Measurements from ENCODE around the gene XPC.

Gene XPC

GRCh38 chr3:14132689-14133088 is 45.7 kb downstream of the XPC start:
- Histone ChIP-seq H3K27ac (no peak overlapping the region), H3K4me3 (no peak overlapping the region)
- TF ChIP-seq CTCF (IDR thresholded peaks at IDR 0.05): no peak
- no peak for DNase-seq (ENCODE audit: low spot score)

- no peak overlapping the region for H3K27ac ChIP-seq
- no peak for TF ChIP-seq CTCF (IDR thresholded peaks at IDR 0.05)
- H3K4me3 ChIP-seq: no peak overlapping the region
- no peak for DNase-seq (ENCODE audit: low spot score)
These were observed 46.3 kb downstream of the XPC start for GRCh38 chr3:14132120-14132519.

GRCh38 chr3:14131134-14131533 is 47.3 kb downstream of the XPC start:
- TF ChIP-seq CTCF (IDR thresholded peaks at IDR 0.05): no peak
- DNase-seq (ENCODE audit: low spot score): no peak
- Histone ChIP-seq H3K4me3 (no peak overlapping the region), H3K27ac (peak overlapping the region in 1 of 2 donors; percentile 14)

- peak overlapping the region in 1 of 2 donors; percentile 9 for H3K27ac ChIP-seq
- DNase-seq (ENCODE audit: low spot score): no peak
- TF ChIP-seq CTCF (IDR thresholded peaks at IDR 0.05): no peak
- no peak overlapping the region for H3K4me3 ChIP-seq
These were observed 47.7 kb downstream of the XPC start for GRCh38 chr3:14130707-14131106.

- no peak for TF ChIP-seq CTCF (IDR thresholded peaks at IDR 0.05)
- no peak for DNase-seq (ENCODE audit: low spot score)
- no peak overlapping the region for H3K4me3 ChIP-seq
- no peak overlapping the region for H3K27ac ChIP-seq
These were observed 48.2 kb downstream of the XPC start for GRCh38 chr3:14130230-14130629.

- no peak overlapping the region for H3K27ac ChIP-seq
- no peak overlapping the region for H3K4me3 ChIP-seq
- TF ChIP-seq CTCF (IDR thresholded peaks at IDR 0.05): no peak
- DNase-seq (ENCODE audit: low spot score): no peak
These were observed 49.1 kb downstream of the XPC start for GRCh38 chr3:14129296-14129695.

- no peak for TF ChIP-seq CTCF (IDR thresholded peaks at IDR 0.05)
- no peak overlapping the region for H3K27ac ChIP-seq
- DNase-seq (ENCODE audit: low spot score): no peak
These were observed 49.7 kb downstream of the XPC start for GRCh38 chr3:14128724-14129123.

More at GRCh38 chr3:14128724-14129123, 49.7 kb downstream of the XPC start:
- no peak overlapping the region for H3K4me3 ChIP-seq
